Measurements from ENCODE around the gene RAB4B.

RAB4B gene

GRCh38 chr19:40745402-40745780, 32.7 kb upstream of the RAB4B start:
- TF ChIP-seq GLIS1 (tag by site-specific recombination; IDR thresholded peaks at IDR 0.05) (peak; percentile 94), ZNF202 (tag by site-specific recombination; IDR thresholded peaks at IDR 0.05; ENCODE audit: borderline replicate concordance) (no peak), ZFHX2 (tag by site-specific recombination; conservative IDR thresholded peaks at IDR 0.05) (no peak), ZIC2 (tag by site-specific recombination; IDR thresholded peaks at IDR 0.05) (peak; percentile 42; the same call in 1 of the 2 replicates), ZBTB1 (tag by site-specific recombination; IDR thresholded peaks at IDR 0.05) (no peak), ZNF629 (tag by site-specific recombination; IDR thresholded peaks at IDR 0.05) (no peak), OSR2 (tag by site-specific recombination; IDR thresholded peaks at IDR 0.05) (peak; percentile 80)
- H3K4me1 ChIP-seq (ENCODE audit: control insufficient read depth, insufficient read depth, low read length) = peaks cover 13% of the 10 kb centered on the region
- no peaks in the 10 kb centered on the region for H3K9me3 ChIP-seq (ENCODE audit: control insufficient read depth, insufficient read depth, low read depth, low read length)
- peak overlapping the region; percentile 49; the same call in 1 of the 2 replicates for H3K27ac ChIP-seq (ENCODE audit: extremely low read depth, low read depth, low read length)
- H3K4me3 ChIP-seq (ENCODE audit: low read depth, low read length) = no peak overlapping the region
- peaks cover 49 to 54% of the 10 kb centered on the region in 2 experiments; a peak in 2 of 3 replicates for H3K36me3 ChIP-seq (ENCODE audit: control insufficient read depth in 2 of 2, insufficient read depth in 1 of 2, low read length in 2 of 2)
- CTCF ChIA-PET = interaction anchor here (0.6 to 3.3 kb wide), 9 partner anchors 9 to 604 kb away, joined by 3 to 23 read pairs (median 6); partner anchors contain the start of genes COQ8B and ITPKC
- POLR2A ChIA-PET = interaction anchor here (0.6 to 4.2 kb wide), 7 partner anchors 9 to 135 kb away, joined by 4 to 30 read pairs (median 6); partner anchors contain the start of genes COQ8B, EGLN2, ITPKC and RAB4B

- Histone ChIP-seq H3K36me3 (ENCODE audit: control insufficient read depth in 2 of 2, insufficient read depth in 1 of 2, low read length in 2 of 2) (peaks cover 35 to 52% of the 10 kb centered on the region in 2 experiments), H3K4me3 (ENCODE audit: low read depth, low read length) (no peak overlapping the region), H3K4me1 (ENCODE audit: control insufficient read depth, insufficient read depth, low read length) (peaks cover 16% of the 10 kb centered on the region), H3K9me3 (ENCODE audit: control insufficient read depth, insufficient read depth, low read depth, low read length) (no peaks in the 10 kb centered on the region), H3K27ac (ENCODE audit: extremely low read depth, low read depth, low read length) (no peak overlapping the region)
- ChIA-PET CTCF (interaction anchor here (0.6 to 3.4 kb wide), 4 partner anchors 14 to 119 kb away, joined by 3 to 38 read pairs (median 4); no protein-coding TSS in a partner anchor), POLR2A (interaction anchor here (0.6 to 2.1 kb wide), 3 partner anchors 31 to 86 kb away, joined by 4 to 7 read pairs (median 6); partner anchors contain the start of genes COQ8B, ITPKC and RAB4B)
- no peak for TF ChIP-seq ZNF302 (tag by site-specific recombination; IDR thresholded peaks at IDR 0.05; ENCODE audit: low read depth)
- TF ChIP-seq ZNF596 (tag by site-specific recombination; IDR thresholded peaks at IDR 0.05) = no peak
- peak; percentile 99 for TF ChIP-seq ZNF121 (tag by site-specific recombination; IDR thresholded peaks at IDR 0.05)
- TF ChIP-seq ZBTB8A (tag by site-specific recombination; IDR thresholded peaks at IDR 0.05) = no peak
These were observed 30.5 kb upstream of the RAB4B start for GRCh38 chr19:40747536-40747935.

GRCh38 chr19:40750058-40750873, 27.8 kb upstream of the RAB4B start, which contains the start of gene ACTMAP:
Gene ACTMAP, minus strand, starts transcription at chr19:40750477. Its CDS starts 674 bp downstream, at chr19:40749803.
- Histone ChIP-seq H3K4me3 (ENCODE audit: low read depth, low read length) (peak within 1 kb of the TSS; percentile 64), H3K27ac (ENCODE audit: extremely low read depth, low read depth, low read length) (peak within 1 kb of the TSS; percentile 93), H3K4me1 (ENCODE audit: control insufficient read depth, insufficient read depth, low read length) (peaks cover 32% of the 10 kb centered on the region), H3K9me3 (ENCODE audit: control insufficient read depth, insufficient read depth, low read depth, low read length) (no peaks in the 10 kb centered on the region), H3K36me3 (ENCODE audit: control insufficient read depth in 2 of 2, insufficient read depth in 1 of 2, low read length in 2 of 2) (peaks cover 25 to 66% of the 10 kb centered on the region in 2 experiments)
- POLR2A ChIA-PET = interaction anchor here (0.6 to 7.3 kb wide), 53 partner anchors 9 to 689 kb away, joined by 3 to 180 read pairs (median 4); partner anchors contain the start of genes BLVRB, COQ8B, DMAC2 and EGLN2
- CTCF ChIA-PET = interaction anchor here (0.6 to 3.4 kb wide), 13 partner anchors 27 to 444 kb away, joined by 3 to 38 read pairs (median 3); no protein-coding TSS in a partner anchor
- TF ChIP-seq ZNF16 (tag by site-specific recombination; IDR thresholded peaks at IDR 0.05; ENCODE audit: low read depth) (no peak), ZNF148 (tag by site-specific recombination; IDR thresholded peaks at IDR 0.05; ENCODE audit: borderline replicate concordance) (no peak), ZNF138 (tag by site-specific recombination; IDR thresholded peaks at IDR 0.05; ENCODE audit: borderline replicate concordance) (peak; percentile 5; the same call in 1 of the 2 replicates), ZNF585B (tag by site-specific recombination; IDR thresholded peaks at IDR 0.05) (no peak), ZNF488 (tag by site-specific recombination; IDR thresholded peaks at IDR 0.05) (no peak; the same call in 1 of the 2 replicates), REPIN1 (tag by site-specific recombination; IDR thresholded peaks at IDR 0.05; ENCODE audit: low read depth) (peak; percentile 52; the same call in 1 of the 2 replicates), WT1 (tag by site-specific recombination; IDR thresholded peaks at IDR 0.05) (peak; percentile 83), BCL11A (tag by site-specific recombination; IDR thresholded peaks at IDR 0.05; ENCODE audit: low read depth) (peak; percentile 100), CTCF (tag by site-specific recombination; IDR thresholded peaks at IDR 0.05) (no peak), PBX3 (CRISPR knock-in tag; IDR thresholded peaks at IDR 0.05) (no peak), OSR2 (tag by site-specific recombination; IDR thresholded peaks at IDR 0.05) (0 out of 2 replicates have a peak, but pooled peaks have one; percentile 14), ZNF596 (tag by site-specific recombination; IDR thresholded peaks at IDR 0.05) (no peak; the same call in 1 of the 2 replicates), ZNF426 (tag by site-specific recombination; IDR thresholded peaks at IDR 0.05) (no peak), ZNF214 (tag by site-specific recombination; IDR thresholded peaks at IDR 0.05; ENCODE audit: borderline replicate concordance) (no peak)
